Stimulated activated CD4-positive, alpha-beta T cell treated with anti-CD3 and anti-CD28 coated beads, Interleukin-1b, Interleukin-23, amount 100 ng/mL, for 1 hour (primary cell): ENCODE results near the gene FARSB.
"Not testable (repeated sequence)": the region's sequence is repeated elsewhere in the genome, so short reads cannot be mapped to it uniquely, and the experiment has no call there.

ENCODE experiments used
- DNase-seq, 2 donors: peaks; one replicate each; pipeline ENCODE4 v3.0.0-alpha.2; 2020; ENCODE audit warnings: low read depth in 2 of 2

FARSB gene

GRCh38 chr2:222604749-222605515, 51.0 kb downstream of the FARSB start:
- no peak for DNase-seq

GRCh38 chr2:222603501-222603900, 52.4 kb downstream of the FARSB start:
- no peak for DNase-seq

- DNase-seq = no peak
Measured at GRCh38 chr2:222598611-222599010, 57.3 kb downstream of the FARSB start.

GRCh38 chr2:222595581-222595980, 60.3 kb downstream of the FARSB start:
- DNase-seq = no peak

- no peak for DNase-seq
Measured at GRCh38 chr2:222594679-222595078, 61.2 kb downstream of the FARSB start.

- DNase-seq = no peak
Measured at GRCh38 chr2:222592176-222592575, 63.7 kb downstream of the FARSB start.

- DNase-seq = no peak
Measured at GRCh38 chr2:222591661-222592060, 64.2 kb downstream of the FARSB start.

- DNase-seq = not testable (repeated sequence)
Measured at GRCh38 chr2:222584589-222584988, 71.3 kb downstream of the FARSB start.

GRCh38 chr2:222582928-222583327, 73.0 kb downstream of the FARSB start:
- DNase-seq = no peak

GRCh38 chr2:222577341-222577740, 78.6 kb downstream of the FARSB start:
- DNase-seq = no peak

- no peak for DNase-seq
Measured at GRCh38 chr2:222576171-222577081, 79.5 kb downstream of the FARSB start.

GRCh38 chr2:222575618-222576017, 80.3 kb downstream of the FARSB start:
- no peak for DNase-seq

- no peak for DNase-seq
Measured at GRCh38 chr2:222572751-222573174, 83.1 kb downstream of the FARSB start.

- DNase-seq = no peak
Measured at GRCh38 chr2:222572264-222572721, 83.6 kb downstream of the FARSB start.

GRCh38 chr2:222569826-222570225, 86.1 kb downstream of the FARSB start:
- no peak for DNase-seq

- no peak for DNase-seq
Measured at GRCh38 chr2:222568865-222569264, 87.0 kb downstream of the FARSB start.

- DNase-seq = no peak
Measured at GRCh38 chr2:222566229-222566628, 89.7 kb downstream of the FARSB start.

GRCh38 chr2:222563936-222564335, 92.0 kb downstream of the FARSB start:
- DNase-seq = no peak

- DNase-seq = no peak
Measured at GRCh38 chr2:222563106-222563718, 92.7 kb downstream of the FARSB start.

GRCh38 chr2:222561817-222562645, 93.9 kb downstream of the FARSB start:
- peak in 1 of 2 donors; percentile 4 for DNase-seq

- DNase-seq = no peak
Measured at GRCh38 chr2:222561151-222561550, 94.7 kb downstream of the FARSB start.
